HL-60/S4 treated with retinoic acid at 250 ng/mL for 4 days and 3 days (cell line): ENCODE results near the gene CIDEA.

ENCODE experiments used
- in situ Hi-C: fragments of 300-500 bp; cut with MboI; formaldehyde crosslinking; loops from 2 replicates; pipeline ENCODE4 v1.7.0; 2022; ENCODE audit warnings: low sequenced_read_pairs

The CIDEA gene

GRCh38 chr18:12258719-12259705 lies 4.9 kb downstream of the CIDEA start:
- in situ Hi-C loops, result no loop called here

GRCh38 chr18:12262748-12263147 lies 8.6 kb downstream of the CIDEA start:
- in situ Hi-C loops, result no loop called here

- in situ Hi-C loops, result no loop called here
Measured at GRCh38 chr18:12264864-12265263, 10.7 kb downstream of the CIDEA start.

GRCh38 chr18:12271376-12272235 lies 17.4 kb downstream of the CIDEA start:
- in situ Hi-C loops, result no loop called here

GRCh38 chr18:12274793-12275192 lies 20.6 kb downstream of the CIDEA start:
- in situ Hi-C loops, result no loop called here

GRCh38 chr18:12276736-12277554 lies 22.8 kb downstream of the CIDEA start:
- in situ Hi-C loops, result no loop called here

GRCh38 chr18:12278215-12278671 lies 24.1 kb downstream of the CIDEA start:
- in situ Hi-C loops, result no loop called here

- in situ Hi-C loops, result no loop called here
Measured at GRCh38 chr18:12278741-12279682, 24.9 kb downstream of the CIDEA start.

GRCh38 chr18:12279781-12280531 lies 25.8 kb downstream of the CIDEA start:
- in situ Hi-C loops, result no loop called here

GRCh38 chr18:12281861-12282260 lies 27.7 kb downstream of the CIDEA start:
- in situ Hi-C loops, result no loop called here

GRCh38 chr18:12282442-12283039 lies 28.4 kb downstream of the CIDEA start:
- in situ Hi-C loops, result no loop called here

- in situ Hi-C loops, result no loop called here
Measured at GRCh38 chr18:12283256-12283655, 29.1 kb downstream of the CIDEA start.

- in situ Hi-C loops, result no loop called here
Measured at GRCh38 chr18:12283666-12284065, 29.5 kb downstream of the CIDEA start.

- in situ Hi-C loops, result no loop called here
Measured at GRCh38 chr18:12287131-12287681, 33.0 kb downstream of the CIDEA start.

GRCh38 chr18:12287684-12288402 lies 33.7 kb downstream of the CIDEA start:
- in situ Hi-C loops, result no loop called here

- in situ Hi-C loops, result no loop called here
Measured at GRCh38 chr18:12288403-12288755, 34.2 kb downstream of the CIDEA start.

- in situ Hi-C loops, result no loop called here
Measured at GRCh38 chr18:12290086-12290485, 35.9 kb downstream of the CIDEA start.

- in situ Hi-C loops, result no loop called here
Measured at GRCh38 chr18:12291161-12291560, 37.0 kb downstream of the CIDEA start.
